GM12878 (cell line): ENCODE measurements around the gene SENP6. TPM values are rescaled to one million over a fixed set of nuclear protein-coding genes. Genes with fewer than 3 reads are reported as not detected.

Experiments
- ATAC-seq: fragments of 200-7000 bp; cut with Tn5 transposase; 3 replicates; pipeline ENCODE4 v1.9.1; 2020; ENCODE audit warnings: mild to moderate bottlenecking, moderate library complexity
- BruUV-seq: library from RNA; stranded (reverse); fragments of 400-500 nt; replicated peaks from 2 replicates; lab custom pipeline; 2021; lab: Mats Ljungman, UMichigan
- CTCF ChIA-PET: fragments of 300-600 bp; sonication (Branson Sonifier 250); formaldehyde crosslinking; extraction: SDS; loops from one replicate; lab custom pipeline; 2021; ENCODE audit warnings: inconsistent platforms; lab: Yijun Ruan, JAX
- POLR2A ChIA-PET: fragments of 350-600 bp; formaldehyde crosslinking; extraction: SDS; loops from one replicate; lab custom pipeline; 2021; ENCODE audit warnings: inconsistent platforms; lab: Charles Lee
- RAD21 ChIA-PET: fragments of 300-600 bp; sonication (Branson Sonifier 250); formaldehyde crosslinking; loops from one replicate; lab custom pipeline; 2023; ENCODE audit warnings: antibody characterized with exemption; ENCODE audit not compliant: unreplicated experiment; lab: Charles Lee
- SMC1A ChIA-PET: fragments of 300-600 bp; sonication (Branson Sonifier 250); formaldehyde crosslinking; loops from one replicate; lab custom pipeline; 2023; ENCODE audit not compliant: unreplicated experiment, uncharacterized antibody; lab: Charles Lee
- DNase-seq: peaks from one replicate; pipeline ENCODE4 v3.0.0-alpha.2; 2011; ENCODE audit warnings: low read depth, low spot score
- FAIRE-seq: peaks from 3 replicates; lab custom pipeline; 2011; peaks lifted over from hg19 to GRCh38; lab: Jason Lieb, UNC
- H2AFZ ChIP-seq: 2 replicates; pipeline ENCODE4 v1.6.0; 2011; ENCODE audit warnings: low read depth, low read length, control low read depth; ENCODE audit not compliant: control insufficient read depth
- H3K27ac ChIP-seq: 2 replicates; pipeline ENCODE4 v1.5.1; 2011; ENCODE audit warnings: control low read depth; ENCODE audit not compliant: control insufficient read depth, insufficient read depth
- H3K27me3 ChIP-seq, 2 experiments: replicated peaks in 1 of 2; 2 replicates each; pipeline versions ENCODE4 v1.6.0 to v1.6.1; 2011; ENCODE audit warnings: low read length in 1 of 2; ENCODE audit not compliant: control insufficient read depth in 2 of 2, insufficient read depth in 2 of 2
- H3K36me3 ChIP-seq, 2 experiments: 2 replicates each; pipeline ENCODE4 v1.5.1; 2011; ENCODE audit warnings: low read length in 1 of 2; ENCODE audit not compliant: control insufficient read depth in 2 of 2, insufficient read depth in 2 of 2
- H3K4me1 ChIP-seq: 2 replicates; pipeline ENCODE4 v1.6.1; 2011; ENCODE audit warnings: mild to moderate bottlenecking, low read length, moderate library complexity, mixed read lengths; ENCODE audit not compliant: control insufficient read depth, insufficient read depth
- H3K4me2 ChIP-seq: 2 replicates; pipeline ENCODE4 v1.6.0; 2011; ENCODE audit warnings: control low read depth; ENCODE audit not compliant: control insufficient read depth, insufficient read depth
- H3K4me3 ChIP-seq: fragments of 200-600 bp; sonication (generic); 2 replicates; pipeline ENCODE4 v1.5.1; 2016
- H3K79me2 ChIP-seq: 2 replicates; pipeline ENCODE4 v1.6.0; 2011; ENCODE audit warnings: low read length; ENCODE audit not compliant: control insufficient read depth, insufficient read depth
- H3K9ac ChIP-seq: 2 replicates; pipeline ENCODE4 v1.8.0; 2011; ENCODE audit warnings: low read length, control low read depth, mixed read lengths; ENCODE audit not compliant: control insufficient read depth, insufficient read depth
- H3K9me3 ChIP-seq: replicated peaks from 3 replicates; pipeline ENCODE4 v1.5.1; 2011; ENCODE audit warnings: mild to moderate bottlenecking, low read length; ENCODE audit not compliant: control insufficient read depth, insufficient read depth
- H4K20me1 ChIP-seq: 2 replicates; pipeline ENCODE4 v1.6.0; 2011; ENCODE audit not compliant: control insufficient read depth, insufficient read depth
- CTCF ChIP-seq, 3 experiments: IDR thresholded peaks in 2 of 3; conservative IDR thresholded peaks in 1 of 3; 2 replicates each; pipeline ENCODE4 v1.5.1; 2011; ENCODE audit warnings: low read depth in 3 of 3, low read length in 3 of 3, mild to moderate bottlenecking in 3 of 3, control low read depth in 2 of 3, moderate library complexity in 2 of 3, inconsistent platforms in 1 of 3, mixed read lengths in 1 of 3; ENCODE audit not compliant: control insufficient read depth in 2 of 3, insufficient read depth in 1 of 3; ENCODE audit errors: extremely low read depth in 1 of 3
- ETV6 ChIP-seq, 2 experiments: fragments of 450-650 bp in 1 of 2; IDR thresholded peaks in 1 of 2; conservative IDR thresholded peaks in 1 of 2; 2 replicates each; pipeline ENCODE4 v1.6.1; 2014; ENCODE audit warnings: antibody characterized with exemption in 1 of 2, borderline replicate concordance in 1 of 2, low read depth in 1 of 2, mild to moderate bottlenecking in 1 of 2, moderate library complexity in 1 of 2
- RAD21 ChIP-seq: IDR thresholded peaks from 2 replicates; pipeline ENCODE4 v1.6.1; 2011; ENCODE audit warnings: mild to moderate bottlenecking, low read depth, low read length, moderate library complexity; ENCODE audit not compliant: insufficient read depth
- SMC3 ChIP-seq: IDR thresholded peaks from 2 replicates; pipeline ENCODE4 v1.6.1; 2011; ENCODE audit warnings: low read length, improper control_type of control experiment, borderline replicate concordance
- TARDBP ChIP-seq: IDR thresholded peaks from 2 replicates; pipeline ENCODE4 v1.6.1; 2016; ENCODE audit warnings: borderline replicate concordance
- WGBS: methylation state at CpG from one replicate; pipeline ENCODE4 v1.1.6; 2016; ENCODE audit warnings: low lambda C conversion rate; ENCODE audit not compliant: insufficient replicate concordance, insufficient coverage; ENCODE audit errors: missing lambda C conversion rate; 5-methylcytosine and 5-hydroxymethylcytosine counted together
- in situ Hi-C: fragments of 300-500 bp; cut with MboI; formaldehyde crosslinking; loops from 9 replicates; pipeline ENCODE4 v1.14.3; 2018; ENCODE audit warnings: mixed read lengths
- intact Hi-C: fragments of 100-400 bp; cut with micrococcal nuclease; formaldehyde crosslinking; loops from one replicate; pipeline ENCODE4 v1.14.2; 2022; ENCODE audit not compliant: unreplicated experiment
- polyA plus RNA-seq, 11 experiments: library from polyadenylated mRNA; depleted of rRNA in 4 of 11; unstranded in 6 of 11; stranded (reverse) in 5 of 11; fragments of >200 nt; fragmentation: Nextera tagmentation in 4 of 11; fragmentation: Illumina TruSeq in 1 of 11; extraction: Ambion mirVana in 4 of 11; extraction: Trizol in 1 of 11; gene quantifications; 1 replicate in 1 of 11; 2 replicates in 10 of 11; pipeline versions ENCODE4 v1.2.1 to v1.2.3, GENCODE V29; 2011 to 2016; ENCODE audit warnings: inconsistent platforms in 2 of 11, missing spikeins in 2 of 11, low read depth in 1 of 11
- total RNA-seq, 4 experiments: library from RNA; depleted of rRNA in 3 of 4; stranded (reverse); fragments of >200 nt in 3 of 4; fragmentation: Illumina TruSeq in 1 of 4; extraction: Trizol in 1 of 4; gene quantifications; 2 replicates each; pipeline versions ENCODE4 v1.2.1 to v1.2.3, GENCODE V29; 2013 to 2021

SENP6 gene
- total and polyA plus RNA-seq, 10 of the 15 experiments (the other 5 are each of a cell fraction or from before 2014, with no cell fraction given), result 10.7 to 70.0 (median 42.3) TPM

DNA sequence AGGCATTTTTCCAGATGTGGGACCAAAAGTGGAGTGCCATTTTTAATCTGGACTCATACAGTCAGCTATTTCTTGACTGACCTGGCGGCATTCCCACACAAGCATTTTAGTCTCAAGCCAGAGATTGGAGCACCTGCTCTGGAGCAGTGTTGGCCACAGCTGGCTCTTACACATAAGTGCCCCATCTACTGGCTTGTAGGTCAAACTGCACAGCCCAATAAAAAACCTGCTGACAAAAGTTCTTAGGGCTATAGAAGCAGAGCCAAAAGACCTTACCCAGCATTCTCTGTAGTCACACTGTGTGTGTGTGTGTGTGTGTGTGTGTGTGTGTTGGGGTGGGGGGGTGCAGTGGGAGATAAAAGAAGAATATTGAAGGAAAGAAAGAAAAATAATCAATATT is 38.6 kb upstream of the SENP6 start:
- Histone ChIP-seq H2AFZ (no peak overlapping the region), H3K79me2 (no peaks in the 10 kb centered on the region), H3K4me3 (no peak overlapping the region), H3K36me3 (no peaks in the 10 kb centered on the region), H3K4me1 (no peaks in the 10 kb centered on the region), H3K27me3 (no peaks in the 10 kb centered on the region; a peak in 1 of 4 replicates), H3K4me2 (no peak overlapping the region), H3K9ac (no peak overlapping the region), H3K9me3 (peaks cover 5% of the 10 kb centered on the region; the same call in 2 of the 3 replicates), H4K20me1 (no peaks in the 10 kb centered on the region), H3K27ac (no peak overlapping the region)
- FAIRE-seq (no peak), DNase-seq (no peak), ATAC-seq (peak; percentile 99)
- 10% methylated on average over 1 of the region's 1 CpG for WGBS
- ChIA-PET RAD21 (interaction anchor here (0.7 to 1.7 kb wide), 4 partner anchors 15 to 266 kb away, joined by 3 to 5 read pairs (median 3); no protein-coding TSS in a partner anchor), SMC1A (interaction anchor here (0.8 to 3.4 kb wide), 7 partner anchors 9 to 296 kb away, joined by 3 to 14 read pairs (median 4); no protein-coding TSS in a partner anchor), POLR2A (no interaction called here)
- intact Hi-C loops (no loop called here), in situ Hi-C loops (no loop called here)
- no TSS peak for BruUV-seq
- TF ChIP-seq SMC3, result peak; percentile 30; the same call in 1 of the 2 replicates
- TF ChIP-seq ETV6 (conservative IDR thresholded peaks at IDR 0.05 in 1 of 2, IDR thresholded peaks at IDR 0.05 in 1 of 2; ENCODE audit: borderline replicate concordance in 1 of 2, low read depth in 1 of 2), result no peak
- peak; percentile 45 for TF ChIP-seq RAD21
- TF ChIP-seq CTCF (IDR thresholded peaks at IDR 0.05 in 2 of 3, conservative IDR thresholded peaks at IDR 0.05 in 1 of 3; ENCODE audit: control insufficient read depth in 2 of 3, extremely low read depth in 1 of 3, insufficient read depth in 1 of 3, low read depth in 3 of 3, low read length in 3 of 3), result peak; percentile 51 to 60 (median 57)
- TF ChIP-seq TARDBP, result no peak
- TF ChIP-seq, all 136 proteins: peak for 3
- CTCF ChIA-PET, result interaction anchor here (0.7 to 2.7 kb wide), 26 partner anchors 9 to 320 kb away, joined by 3 to 15 read pairs (median 4); partner anchors contain the start of gene COX7A2
